SK-N-SH treated with all-trans-retinoic acid at 6 μM for 48 hours (cell line): Measurements from ENCODE around the gene TMEM125.

Experiments
- ATAC-seq: fragments of 200-7000 bp; cut with Tn5 transposase; 3 replicates; pipeline ENCODE4 v1.9.1; 2020; ENCODE audit warnings: mild to moderate bottlenecking, moderate library complexity
- ARNTL ChIP-seq: fragments of 450-650 bp; formaldehyde crosslinking; IDR thresholded peaks from 2 replicates; pipeline ENCODE4 v1.5.0; 2020; ENCODE audit warnings: low read depth, mild to moderate bottlenecking, moderate library complexity, borderline replicate concordance
- BACH2 ChIP-seq: fragments of 250-450 bp; sonication (Bioruptor Pico); IDR thresholded peaks from 2 replicates; pipeline ENCODE4 v1.9.0; 2021; ENCODE audit warnings: mild to moderate bottlenecking, borderline replicate concordance
- CSDC2 ChIP-seq: fragments of 250-450 bp; sonication (Bioruptor Pico); IDR thresholded peaks from 2 replicates; pipeline ENCODE4 v1.5.0; 2020; ENCODE audit warnings: mild to moderate bottlenecking, moderate library complexity
- CSRNP3 ChIP-seq: fragments of 250-450 bp; sonication (Bioruptor Pico); IDR thresholded peaks from 2 replicates; pipeline ENCODE4 v1.5.1; 2021; ENCODE audit warnings: mild to moderate bottlenecking, moderate library complexity
- GLIS3 ChIP-seq: fragments of 250-450 bp; sonication (Bioruptor Pico); IDR thresholded peaks from 2 replicates; pipeline ENCODE4 v1.5.0; 2020; ENCODE audit warnings: mild to moderate bottlenecking, moderate library complexity
- ISL1 ChIP-seq: fragments of 250-450 bp; sonication (Bioruptor Pico); IDR thresholded peaks from 2 replicates; pipeline ENCODE4 v2.1.2; 2022; ENCODE audit warnings: mild to moderate bottlenecking, moderate library complexity
- OSR1 ChIP-seq: fragments of 250-450 bp; sonication (Bioruptor Pico); IDR thresholded peaks from 2 replicates; pipeline ENCODE4 v1.8.0; 2022; ENCODE audit warnings: moderate library complexity, mild to moderate bottlenecking, inconsistent platforms
- POU6F1 ChIP-seq: fragments of 250-450 bp; sonication (Bioruptor Pico); IDR thresholded peaks from 2 replicates; pipeline ENCODE4 v1.8.0; 2021; ENCODE audit warnings: low read depth, mild to moderate bottlenecking, moderate library complexity, borderline replicate concordance
- PPARA ChIP-seq: fragments of 250-450 bp; sonication (Bioruptor Pico); IDR thresholded peaks from 2 replicates; pipeline ENCODE4 v1.5.0; 2020; ENCODE audit warnings: mild to moderate bottlenecking, borderline replicate concordance
- RARB ChIP-seq: fragments of 250-450 bp; sonication (Bioruptor Pico); IDR thresholded peaks from 2 replicates; pipeline ENCODE4 v1.8.0; 2021; ENCODE audit warnings: mild to moderate bottlenecking, moderate library complexity
- TCF4 ChIP-seq: fragments of 250-450 bp; sonication (Bioruptor Pico); IDR thresholded peaks from 2 replicates; pipeline ENCODE4 v1.8.0; 2021; ENCODE audit warnings: mild to moderate bottlenecking, moderate library complexity, borderline replicate concordance
- ZC3H10 ChIP-seq: fragments of 250-450 bp; sonication (Bioruptor Pico); IDR thresholded peaks from 2 replicates; pipeline ENCODE4 v1.5.1; 2021; ENCODE audit warnings: mild to moderate bottlenecking, moderate library complexity
- ZFP3 ChIP-seq: fragments of 250-450 bp; sonication (Bioruptor Pico); IDR thresholded peaks from 2 replicates; pipeline ENCODE4 v1.5.0; 2020; ENCODE audit warnings: mild to moderate bottlenecking, moderate library complexity
- ZFP30 ChIP-seq: fragments of 450-650 bp; formaldehyde crosslinking; IDR thresholded peaks from 2 replicates; pipeline ENCODE4 v1.5.0; 2022; ENCODE audit warnings: mild to moderate bottlenecking, moderate library complexity
- ZNF565 ChIP-seq: fragments of 450-650 bp; formaldehyde crosslinking; conservative IDR thresholded peaks from 2 replicates; pipeline ENCODE4 v1.5.0; 2020; ENCODE audit warnings: low read depth, mild to moderate bottlenecking, moderate library complexity
- ZNF70 ChIP-seq: fragments of 450-650 bp; formaldehyde crosslinking; IDR thresholded peaks from 2 replicates; pipeline ENCODE4 v1.5.0; 2020; ENCODE audit warnings: mild to moderate bottlenecking, moderate library complexity
- ZNF8 ChIP-seq: fragments of 450-650 bp; formaldehyde crosslinking; IDR thresholded peaks from 2 replicates; pipeline ENCODE4 v1.5.0; 2020; ENCODE audit warnings: mild to moderate bottlenecking, moderate library complexity
- TF ChIP-seq, protein P1 (sequence below): fragments of 250-450 bp; sonication (Bioruptor Pico); IDR thresholded peaks from 2 replicates; pipeline ENCODE4 v1.8.0; 2020; ENCODE audit warnings: mild to moderate bottlenecking, moderate library complexity, borderline replicate concordance
- TF ChIP-seq, protein P2 (sequence below): fragments of 250-450 bp; sonication (Bioruptor Pico); IDR thresholded peaks from 2 replicates; pipeline ENCODE4 v1.5.0; 2020; ENCODE audit warnings: mild to moderate bottlenecking, moderate library complexity
- TF ChIP-seq, protein P3 (sequence below): fragments of 250-450 bp; sonication (Bioruptor Pico); IDR thresholded peaks from 2 replicates; pipeline ENCODE4 v1.5.1; 2020; ENCODE audit warnings: low read depth, mild to moderate bottlenecking, moderate library complexity

TMEM125 gene

GRCh38 chr1:43272161-43272560, 2.4 kb downstream of the TMEM125 start (continued):
- no peak for TF ChIP-seq POU6F1 (CRISPR knock-in tag)
- TF ChIP-seq BACH2 = no peak
- no peak for TF ChIP-seq ZNF8 (CRISPR knock-in tag)
- TF ChIP-seq, protein P1, sequence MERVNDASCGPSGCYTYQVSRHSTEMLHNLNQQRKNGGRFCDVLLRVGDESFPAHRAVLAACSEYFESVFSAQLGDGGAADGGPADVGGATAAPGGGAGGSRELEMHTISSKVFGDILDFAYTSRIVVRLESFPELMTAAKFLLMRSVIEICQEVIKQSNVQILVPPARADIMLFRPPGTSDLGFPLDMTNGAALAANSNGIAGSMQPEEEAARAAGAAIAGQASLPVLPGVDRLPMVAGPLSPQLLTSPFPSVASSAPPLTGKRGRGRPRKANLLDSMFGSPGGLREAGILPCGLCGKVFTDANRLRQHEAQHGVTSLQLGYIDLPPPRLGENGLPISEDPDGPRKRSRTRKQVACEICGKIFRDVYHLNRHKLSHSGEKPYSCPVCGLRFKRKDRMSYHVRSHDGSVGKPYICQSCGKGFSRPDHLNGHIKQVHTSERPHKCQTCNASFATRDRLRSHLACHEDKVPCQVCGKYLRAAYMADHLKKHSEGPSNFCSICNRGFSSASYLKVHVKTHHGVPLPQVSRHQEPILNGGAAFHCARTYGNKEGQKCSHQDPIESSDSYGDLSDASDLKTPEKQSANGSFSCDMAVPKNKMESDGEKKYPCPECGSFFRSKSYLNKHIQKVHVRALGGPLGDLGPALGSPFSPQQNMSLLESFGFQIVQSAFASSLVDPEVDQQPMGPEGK (CRISPR knock-in tag) = no peak

- TF ChIP-seq PPARA (CRISPR knock-in tag) (no peak), GLIS3 (CRISPR knock-in tag) (no peak), ZNF70 (CRISPR knock-in tag) (no peak), BACH2 (no peak), ZFP30 (CRISPR knock-in tag) (no peak), ZNF8 (CRISPR knock-in tag) (no peak), CSRNP3 (CRISPR knock-in tag) (no peak), POU6F1 (CRISPR knock-in tag) (no peak), ZFP3 (no peak), ZC3H10 (CRISPR knock-in tag) (no peak)
- TF ChIP-seq, protein P2, sequence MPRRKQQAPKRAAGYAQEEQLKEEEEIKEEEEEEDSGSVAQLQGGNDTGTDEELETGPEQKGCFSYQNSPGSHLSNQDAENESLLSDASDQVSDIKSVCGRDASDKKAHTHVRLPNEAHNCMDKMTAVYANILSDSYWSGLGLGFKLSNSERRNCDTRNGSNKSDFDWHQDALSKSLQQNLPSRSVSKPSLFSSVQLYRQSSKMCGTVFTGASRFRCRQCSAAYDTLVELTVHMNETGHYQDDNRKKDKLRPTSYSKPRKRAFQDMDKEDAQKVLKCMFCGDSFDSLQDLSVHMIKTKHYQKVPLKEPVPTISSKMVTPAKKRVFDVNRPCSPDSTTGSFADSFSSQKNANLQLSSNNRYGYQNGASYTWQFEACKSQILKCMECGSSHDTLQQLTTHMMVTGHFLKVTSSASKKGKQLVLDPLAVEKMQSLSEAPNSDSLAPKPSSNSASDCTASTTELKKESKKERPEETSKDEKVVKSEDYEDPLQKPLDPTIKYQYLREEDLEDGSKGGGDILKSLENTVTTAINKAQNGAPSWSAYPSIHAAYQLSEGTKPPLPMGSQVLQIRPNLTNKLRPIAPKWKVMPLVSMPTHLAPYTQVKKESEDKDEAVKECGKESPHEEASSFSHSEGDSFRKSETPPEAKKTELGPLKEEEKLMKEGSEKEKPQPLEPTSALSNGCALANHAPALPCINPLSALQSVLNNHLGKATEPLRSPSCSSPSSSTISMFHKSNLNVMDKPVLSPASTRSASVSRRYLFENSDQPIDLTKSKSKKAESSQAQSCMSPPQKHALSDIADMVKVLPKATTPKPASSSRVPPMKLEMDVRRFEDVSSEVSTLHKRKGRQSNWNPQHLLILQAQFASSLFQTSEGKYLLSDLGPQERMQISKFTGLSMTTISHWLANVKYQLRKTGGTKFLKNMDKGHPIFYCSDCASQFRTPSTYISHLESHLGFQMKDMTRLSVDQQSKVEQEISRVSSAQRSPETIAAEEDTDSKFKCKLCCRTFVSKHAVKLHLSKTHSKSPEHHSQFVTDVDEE (CRISPR knock-in tag) = no peak
- TF ChIP-seq, protein P3, sequence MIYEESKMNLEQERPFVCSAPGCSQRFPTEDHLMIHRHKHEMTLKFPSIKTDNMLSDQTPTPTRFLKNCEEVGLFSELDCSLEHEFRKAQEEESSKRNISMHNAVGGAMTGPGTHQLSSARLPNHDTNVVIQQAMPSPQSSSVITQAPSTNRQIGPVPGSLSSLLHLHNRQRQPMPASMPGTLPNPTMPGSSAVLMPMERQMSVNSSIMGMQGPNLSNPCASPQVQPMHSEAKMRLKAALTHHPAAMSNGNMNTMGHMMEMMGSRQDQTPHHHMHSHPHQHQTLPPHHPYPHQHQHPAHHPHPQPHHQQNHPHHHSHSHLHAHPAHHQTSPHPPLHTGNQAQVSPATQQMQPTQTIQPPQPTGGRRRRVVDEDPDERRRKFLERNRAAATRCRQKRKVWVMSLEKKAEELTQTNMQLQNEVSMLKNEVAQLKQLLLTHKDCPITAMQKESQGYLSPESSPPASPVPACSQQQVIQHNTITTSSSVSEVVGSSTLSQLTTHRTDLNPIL (CRISPR knock-in tag) = no peak
- no peak for ATAC-seq
Measured at GRCh38 chr1:43272576-43273571, 3.1 kb downstream of the TMEM125 start.

- ATAC-seq = no peak
- TF ChIP-seq ARNTL (CRISPR knock-in tag) (no peak), BACH2 (no peak), PPARA (CRISPR knock-in tag) (no peak), ZNF565 (CRISPR knock-in tag) (no peak), TCF4 (CRISPR knock-in tag) (no peak), ISL1 (no peak), OSR1 (no peak), ZFP30 (CRISPR knock-in tag) (no peak), RARB (CRISPR knock-in tag) (no peak), CSDC2 (CRISPR knock-in tag) (no peak), ZNF8 (CRISPR knock-in tag) (no peak)
- TF ChIP-seq, protein P3 (CRISPR knock-in tag) = no peak
- TF ChIP-seq, protein P1 (CRISPR knock-in tag) = no peak
Measured at GRCh38 chr1:43273708-43274107, 3.9 kb downstream of the TMEM125 start.
